ENCODE measurements around the gene ACOT8.

Gene ACOT8

DNA sequence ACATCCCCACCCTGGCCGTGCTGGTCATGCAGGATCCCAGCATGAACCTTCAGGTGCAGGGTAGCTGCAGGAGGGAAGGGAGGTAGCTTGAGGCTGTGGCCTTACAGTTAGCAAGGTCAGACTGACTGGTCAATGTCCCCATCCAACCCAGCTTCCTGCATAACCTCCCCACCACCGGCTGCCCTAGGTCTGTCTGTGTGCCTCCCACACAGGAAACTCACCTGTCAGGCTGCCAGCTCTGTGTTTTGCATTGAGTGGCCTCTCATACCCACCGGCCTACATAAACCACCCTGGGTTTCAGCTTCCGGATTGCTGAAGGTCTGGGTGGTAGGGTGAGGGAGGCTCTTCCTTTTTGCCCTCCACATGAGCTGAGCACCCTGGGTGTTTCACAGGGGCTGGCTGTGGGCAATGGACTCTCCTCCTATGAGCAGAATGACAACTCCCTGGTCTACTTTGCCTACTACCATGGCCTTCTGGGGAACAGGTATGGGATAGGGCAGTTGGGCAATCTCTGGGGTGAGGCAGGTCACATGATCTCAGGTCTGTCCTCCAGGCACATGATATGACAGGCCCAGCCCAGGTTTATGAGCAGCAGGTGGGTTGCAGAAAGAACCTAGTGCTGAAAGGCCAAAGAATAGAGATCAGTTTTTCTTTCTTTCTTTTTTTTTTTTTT is 35.8 kb upstream of the ACOT8 start:
- H3K27ac Mint-ChIP-seq, result peak overlapping the region; percentile 9 to 92

DNA sequence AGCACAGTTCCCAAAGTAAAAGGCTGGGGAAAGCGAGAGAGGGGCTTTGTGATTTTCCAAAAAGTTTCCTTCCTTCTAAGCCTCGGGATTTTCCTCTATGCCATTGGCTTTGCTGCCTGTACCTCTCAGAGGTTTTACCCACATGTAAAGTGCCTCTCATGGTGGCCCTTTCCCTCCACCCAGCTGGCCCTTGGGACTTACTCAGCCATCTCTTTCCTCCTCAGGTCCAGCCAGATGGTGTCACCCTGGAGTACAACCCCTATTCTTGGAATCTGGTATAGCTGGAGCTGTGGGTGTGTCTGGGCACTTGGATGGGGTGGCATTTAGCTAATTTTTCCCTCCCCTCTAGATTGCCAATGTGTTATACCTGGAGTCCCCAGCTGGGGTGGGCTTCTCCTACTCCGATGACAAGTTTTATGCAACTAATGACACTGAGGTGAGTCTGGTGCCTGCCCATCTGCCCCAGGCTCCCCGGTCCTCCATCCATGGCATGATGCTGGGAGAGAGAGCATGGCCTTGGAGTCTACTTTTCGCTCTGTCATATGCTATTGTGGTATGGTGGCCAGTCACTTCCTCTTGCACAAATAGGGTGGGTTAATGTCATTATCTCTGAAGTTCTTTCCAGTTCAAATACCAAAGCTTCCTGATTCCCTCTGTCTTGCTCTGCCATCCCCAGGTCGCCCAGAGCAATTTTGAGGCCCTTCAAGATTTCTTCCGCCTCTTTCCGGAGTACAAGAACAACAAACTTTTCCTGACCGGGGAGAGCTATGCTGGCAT is 35.0 kb upstream of the ACOT8 start:
- peaks cover 18 to 34% of the 10 kb centered on the region in 2 donors for H3K4me1 Mint-ChIP-seq (ENCODE audit: low read depth in 2 of 2)
- H3K27ac Mint-ChIP-seq, result peak overlapping the region; percentile 79 to 92
- DNase-seq (no peak), ATAC-seq (replicated peaks) (no peak)
- peaks cover 28% of the 10 kb centered on the region for H3K36me3 Mint-ChIP-seq (ENCODE audit: insufficient read depth)
- H3K4me3 Mint-ChIP-seq, result peak overlapping the region; percentile 92 to 94
- no peaks in the 10 kb centered on the region for H3K9me3 Mint-ChIP-seq
- no peaks in the 10 kb centered on the region for H3K27me3 Mint-ChIP-seq

More for the DNA sequence above, 35.8 kb upstream of the ACOT8 start:
- Mint-ChIP-seq H3K9me3 (no peaks in the 10 kb centered on the region), H3K4me1 (ENCODE audit: low read depth in 2 of 2) (peaks cover 18 to 34% of the 10 kb centered on the region in 2 donors), H3K4me3 (peak overlapping the region; percentile 92 to 94), H3K36me3 (ENCODE audit: insufficient read depth) (peaks cover 31% of the 10 kb centered on the region), H3K27me3 (no peaks in the 10 kb centered on the region)
- ATAC-seq (replicated peaks) (peak; percentile 61), DNase-seq (peak in 2 of 3 experiments; percentile 37 to 41)

DNA sequence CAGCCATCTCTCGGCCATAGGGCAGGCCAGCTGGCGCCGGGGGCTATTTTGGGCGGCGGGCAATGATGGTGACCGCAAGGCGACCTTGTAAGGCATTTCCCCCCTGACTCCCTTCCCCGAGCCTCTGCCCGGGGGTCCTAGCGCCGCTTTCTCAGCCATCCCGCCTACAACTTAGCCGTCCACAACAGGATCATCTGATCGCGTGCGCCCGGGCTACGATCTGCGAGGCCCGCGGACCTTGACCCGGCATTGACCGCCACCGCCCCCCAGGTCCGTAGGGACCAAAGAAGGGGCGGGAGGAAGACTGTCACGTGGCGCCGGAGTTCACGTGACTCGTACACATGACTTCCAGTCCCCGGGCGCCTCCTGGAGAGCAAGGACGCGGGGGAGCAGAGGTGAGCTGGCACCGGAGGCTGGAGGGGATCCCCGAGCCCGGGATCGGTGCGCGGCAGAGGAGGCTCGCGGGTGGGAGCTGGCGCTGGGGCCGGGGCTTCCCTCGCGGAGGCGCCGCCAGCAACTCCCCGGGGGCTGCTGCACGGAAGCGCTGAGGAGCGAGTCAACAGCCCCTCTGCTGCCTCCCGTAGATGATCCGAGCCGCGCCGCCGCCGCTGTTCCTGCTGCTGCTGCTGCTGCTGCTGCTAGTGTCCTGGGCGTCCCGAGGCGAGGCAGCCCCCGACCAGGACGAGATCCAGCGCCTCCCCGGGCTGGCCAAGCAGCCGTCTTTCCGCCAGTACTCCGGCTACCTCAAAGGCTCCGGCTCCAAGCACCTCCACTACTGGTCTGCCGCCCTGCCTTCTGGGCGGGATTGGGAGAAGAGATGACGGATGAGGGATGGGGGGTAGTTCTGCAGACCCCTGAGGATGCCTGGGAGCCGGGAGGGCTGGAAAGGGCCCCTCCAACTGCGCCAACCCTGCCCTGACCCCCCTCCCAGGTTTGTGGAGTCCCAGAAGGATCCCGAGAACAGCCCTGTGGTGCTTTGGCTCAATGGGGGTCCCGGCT is 34.1 kb upstream of the ACOT8 start, which contains the start of the genes CTSA and NEURL2:
Gene CTSA, plus strand, starts transcription at position 351 of the 999 bp plus-strand sequence. Its CDS starts 234 bp downstream, at position 585.
Gene NEURL2, minus strand, starts transcription at position 224 of the 999 bp plus-strand sequence. Its CDS starts 217 bp downstream, at position 7.
- ATAC-seq (replicated peaks) (peak; percentile 76), DNase-seq (peak; percentile 68 to 75 (median 70))
- H3K36me3 Mint-ChIP-seq (ENCODE audit: insufficient read depth), result peaks cover 28% of the 10 kb centered on the region
- H3K27ac Mint-ChIP-seq, result peak within 1 kb of the TSS; percentile 79 to 92
- H3K4me1 Mint-ChIP-seq (ENCODE audit: low read depth in 2 of 2), result peaks cover 18 to 34% of the 10 kb centered on the region in 2 donors
- H3K27me3 Mint-ChIP-seq, result no peaks in the 10 kb centered on the region
- no peaks in the 10 kb centered on the region for H3K9me3 Mint-ChIP-seq
- H3K4me3 Mint-ChIP-seq, result peak within 1 kb of the TSS; percentile 92 to 94

DNA sequence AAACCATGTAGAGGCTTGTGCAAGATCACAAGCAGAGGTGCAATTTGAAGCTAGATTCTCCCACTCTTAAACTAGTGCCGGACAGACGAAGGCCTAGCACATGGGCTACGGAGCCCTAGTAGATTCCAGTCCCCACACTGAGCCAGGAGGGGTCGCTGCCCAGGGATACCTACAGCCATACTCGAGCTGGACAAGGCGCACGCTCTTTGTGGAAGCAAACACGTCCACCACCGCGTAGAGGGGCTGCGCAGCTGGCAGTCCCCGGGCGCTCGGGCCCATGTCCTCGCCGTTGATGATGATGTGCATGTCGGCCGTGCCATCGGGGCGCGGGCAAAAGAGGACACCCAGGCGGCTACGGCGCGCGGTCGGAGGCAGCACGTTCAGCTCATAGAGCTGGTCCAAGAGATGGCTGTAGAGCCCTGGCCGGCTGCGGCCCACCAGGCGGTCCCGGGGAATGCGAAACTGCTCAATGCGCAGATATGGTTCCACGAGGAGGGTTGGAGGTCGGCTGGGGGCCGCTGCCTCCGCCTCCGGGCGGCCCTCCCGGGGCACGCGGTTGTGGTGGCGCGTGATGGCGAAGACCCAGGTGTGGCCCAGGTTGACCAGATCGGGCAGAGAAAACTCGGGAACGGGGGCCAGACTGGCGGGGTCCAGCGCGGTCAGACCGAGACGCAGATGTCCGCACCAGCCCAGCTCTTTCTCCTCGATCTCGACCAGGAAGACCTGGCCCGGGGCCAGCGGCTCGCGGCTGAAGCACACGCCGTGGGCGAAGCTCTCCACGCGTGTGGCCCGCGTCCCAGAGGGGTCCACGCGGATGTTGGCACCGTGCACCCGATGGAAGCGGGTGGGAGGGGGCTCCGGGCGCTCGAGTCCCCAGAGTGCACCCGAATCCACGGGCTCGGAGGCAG is 33.1 kb upstream of the ACOT8 start:
- Mint-ChIP-seq H3K9me3 (no peaks in the 10 kb centered on the region), H3K4me3 (peak overlapping the region; percentile 92 to 94), H3K27me3 (no peaks in the 10 kb centered on the region), H3K27ac (peak overlapping the region; percentile 79 to 92), H3K36me3 (ENCODE audit: insufficient read depth) (peaks cover 28% of the 10 kb centered on the region), H3K4me1 (ENCODE audit: low read depth in 2 of 2) (peaks cover 18 to 34% of the 10 kb centered on the region in 2 donors)
- ATAC-seq (replicated peaks) (no peak), DNase-seq (peak in 1 of 3 experiments; percentile 21)

DNA sequence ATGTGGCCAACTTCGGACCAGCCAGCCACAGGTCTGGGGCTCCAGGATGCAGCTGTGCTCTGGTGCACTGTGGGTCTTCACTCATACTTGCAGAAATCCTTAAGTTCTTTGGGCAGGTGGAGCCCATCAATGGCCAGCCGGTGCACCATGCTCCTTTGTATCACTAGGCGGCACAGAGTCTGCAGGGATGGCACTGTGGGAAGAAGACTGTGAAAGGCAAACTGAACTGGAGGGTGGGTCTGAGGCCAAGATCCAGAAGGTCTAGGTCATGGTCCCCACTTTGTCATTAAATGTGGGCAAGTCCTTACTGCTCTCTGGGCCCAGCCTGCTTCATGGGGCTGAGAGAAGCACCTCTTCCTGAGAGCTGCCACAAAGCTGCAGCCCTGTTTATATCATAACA is 31.5 kb upstream of the ACOT8 start:
- Mint-ChIP-seq H3K9me3 (no peaks in the 10 kb centered on the region), H3K36me3 (ENCODE audit: insufficient read depth) (peaks cover 32% of the 10 kb centered on the region), H3K27me3 (no peaks in the 10 kb centered on the region), H3K4me3 (no peak overlapping the region), H3K27ac (no peak overlapping the region), H3K4me1 (ENCODE audit: low read depth in 2 of 2) (peaks cover 21 to 31% of the 10 kb centered on the region in 2 donors)
- DNase-seq, result no peak
- ATAC-seq (replicated peaks), result no peak

DNA sequence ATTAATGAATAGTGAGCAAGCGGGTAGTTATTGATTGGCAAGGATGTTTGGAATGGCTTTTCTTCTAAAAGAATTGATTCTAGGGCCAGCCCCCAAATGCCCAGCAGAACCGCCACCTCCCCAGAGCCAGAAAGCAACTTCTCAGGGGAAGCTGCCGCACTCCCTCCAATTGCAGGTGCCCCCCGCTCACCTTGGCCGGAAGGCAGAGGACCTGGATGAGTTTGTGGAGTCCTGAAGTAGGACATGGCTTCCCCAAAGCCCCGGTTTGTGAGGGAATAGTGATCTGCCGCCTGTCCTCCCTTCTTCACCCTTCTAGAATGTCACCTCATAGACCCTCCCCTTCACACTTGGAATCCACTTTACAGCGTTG is 30.1 kb upstream of the ACOT8 start, which contains the start of gene SPATA25:
Gene SPATA25, minus strand, starts transcription at position 277 of the 370 bp plus-strand sequence. Its CDS starts 32 bp downstream, at position 245.
- H3K4me3 Mint-ChIP-seq, result no peak within 1 kb of the TSS
- ATAC-seq (replicated peaks) (no peak), DNase-seq (no peak)
- no peaks in the 10 kb centered on the region for H3K27me3 Mint-ChIP-seq
- H3K4me1 Mint-ChIP-seq (ENCODE audit: low read depth in 2 of 2), result peaks cover 23 to 26% of the 10 kb centered on the region in 2 donors
- peak within 1 kb of the TSS in 1 of 2 donors; percentile 35 for H3K27ac Mint-ChIP-seq
- H3K36me3 Mint-ChIP-seq (ENCODE audit: insufficient read depth), result peaks cover 26% of the 10 kb centered on the region
- H3K9me3 Mint-ChIP-seq, result no peaks in the 10 kb centered on the region

DNA sequence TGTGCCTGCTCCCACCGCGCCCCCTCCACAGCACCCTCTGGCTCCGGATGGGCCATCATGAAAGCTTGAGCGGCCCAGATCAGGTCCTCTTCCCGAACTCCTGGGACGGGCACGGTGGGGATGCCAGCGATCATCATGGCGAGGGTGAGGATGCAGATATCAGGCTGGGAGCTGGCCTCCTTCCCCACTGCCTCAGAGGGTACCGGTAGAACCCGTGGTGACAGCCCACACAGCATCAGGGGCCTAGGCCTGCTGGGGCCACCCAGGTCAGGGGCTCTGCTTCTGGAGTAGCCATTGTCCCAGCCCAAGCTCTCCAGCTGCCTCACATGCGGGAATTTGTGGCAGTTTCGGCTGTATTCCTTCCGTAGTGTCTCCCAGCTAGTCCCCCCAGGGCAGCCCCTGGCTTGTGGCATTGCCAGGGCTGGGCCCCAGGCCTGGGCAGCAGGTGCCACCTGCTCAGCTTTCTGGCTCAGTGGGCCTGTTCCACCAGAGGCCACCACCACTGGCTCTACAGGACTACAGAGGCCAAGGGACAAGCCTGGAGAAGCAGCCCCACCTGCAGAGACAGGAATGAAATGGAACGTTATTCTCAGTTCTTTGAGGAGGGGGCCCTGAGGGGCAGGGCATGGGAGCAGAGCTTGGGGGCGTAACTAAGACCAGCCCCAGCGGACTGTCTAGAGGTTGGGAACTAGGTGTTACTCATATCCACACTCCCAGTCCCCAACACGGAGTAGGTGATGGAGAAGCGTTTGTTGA is 29.6 kb upstream of the ACOT8 start:
- no peak overlapping the region for H3K4me3 Mint-ChIP-seq
- H3K27me3 Mint-ChIP-seq, result no peaks in the 10 kb centered on the region
- ATAC-seq (replicated peaks) (no peak), DNase-seq (no peak)
- H3K9me3 Mint-ChIP-seq, result no peaks in the 10 kb centered on the region
- H3K4me1 Mint-ChIP-seq (ENCODE audit: low read depth in 2 of 2), result peaks cover 22 to 25% of the 10 kb centered on the region in 2 donors
- H3K36me3 Mint-ChIP-seq (ENCODE audit: insufficient read depth), result peaks cover 21% of the 10 kb centered on the region
- H3K27ac Mint-ChIP-seq, result peak overlapping the region in 1 of 2 donors; percentile 35

DNA sequence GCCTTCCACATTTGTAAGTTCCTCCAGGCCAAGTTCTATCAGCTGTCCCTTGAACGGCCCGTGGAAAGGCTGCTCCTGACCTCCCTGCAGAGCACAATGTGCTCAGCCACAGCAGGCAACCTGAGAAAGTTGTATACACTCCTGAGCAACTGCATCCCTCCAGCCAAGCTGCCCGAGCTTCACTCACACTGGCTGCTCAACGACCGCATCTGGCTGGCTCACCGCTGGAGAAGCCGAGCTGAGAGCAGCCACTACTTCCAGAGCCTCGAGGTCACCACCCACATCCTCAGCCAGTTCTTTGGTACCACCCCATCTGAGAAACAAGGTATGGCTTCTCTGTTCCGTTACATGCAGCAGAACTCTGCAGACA is 25.9 kb upstream of the ACOT8 start:
- Mint-ChIP-seq H3K36me3 (ENCODE audit: insufficient read depth) (peaks cover 13% of the 10 kb centered on the region), H3K4me3 (no peak overlapping the region), H3K27ac (peak overlapping the region in 1 of 2 donors; percentile 93), H3K27me3 (no peaks in the 10 kb centered on the region), H3K4me1 (ENCODE audit: low read depth in 2 of 2) (peaks cover 22 to 27% of the 10 kb centered on the region in 2 donors), H3K9me3 (no peaks in the 10 kb centered on the region)
- DNase-seq (no peak), ATAC-seq (replicated peaks) (no peak)

DNA sequence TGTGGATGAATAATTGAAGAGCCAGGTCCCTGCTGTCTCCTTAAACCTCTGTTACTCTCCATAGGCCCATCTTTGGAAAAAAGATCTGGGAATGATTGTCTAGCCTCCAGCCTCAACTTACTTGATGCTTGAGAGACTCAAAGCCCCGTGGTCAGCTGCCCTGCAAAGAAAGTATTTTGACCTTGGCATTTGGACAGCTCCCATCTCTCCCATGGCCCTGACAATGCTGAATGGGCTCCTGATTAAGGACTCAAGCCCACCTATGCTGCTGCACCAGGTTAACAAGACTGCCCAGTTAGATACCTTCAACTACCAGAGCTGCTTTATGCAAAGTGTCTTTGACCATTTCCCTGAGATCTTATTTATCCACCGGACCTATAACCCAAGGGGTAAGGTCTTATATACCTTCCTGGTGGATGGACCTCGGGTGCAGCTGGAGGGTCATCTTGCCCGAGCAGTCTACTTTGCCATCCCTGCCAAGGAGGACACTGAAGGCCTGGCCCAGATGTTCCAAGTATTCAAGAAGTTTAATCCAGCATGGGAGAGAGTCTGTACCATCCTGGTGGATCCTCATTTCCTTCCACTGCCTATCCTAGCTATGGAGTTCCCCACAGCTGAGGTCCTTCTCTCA is 25.4 kb upstream of the ACOT8 start:
- peaks cover 22 to 27% of the 10 kb centered on the region in 2 donors for H3K4me1 Mint-ChIP-seq (ENCODE audit: low read depth in 2 of 2)
- peak overlapping the region in 1 of 2 donors; percentile 5 for H3K4me3 Mint-ChIP-seq
- H3K9me3 Mint-ChIP-seq, result no peaks in the 10 kb centered on the region
- peak overlapping the region; percentile 90 to 93 for H3K27ac Mint-ChIP-seq
- DNase-seq (no peak), ATAC-seq (replicated peaks) (no peak)
- peaks cover 13% of the 10 kb centered on the region for H3K36me3 Mint-ChIP-seq (ENCODE audit: insufficient read depth)
- no peaks in the 10 kb centered on the region for H3K27me3 Mint-ChIP-seq

DNA sequence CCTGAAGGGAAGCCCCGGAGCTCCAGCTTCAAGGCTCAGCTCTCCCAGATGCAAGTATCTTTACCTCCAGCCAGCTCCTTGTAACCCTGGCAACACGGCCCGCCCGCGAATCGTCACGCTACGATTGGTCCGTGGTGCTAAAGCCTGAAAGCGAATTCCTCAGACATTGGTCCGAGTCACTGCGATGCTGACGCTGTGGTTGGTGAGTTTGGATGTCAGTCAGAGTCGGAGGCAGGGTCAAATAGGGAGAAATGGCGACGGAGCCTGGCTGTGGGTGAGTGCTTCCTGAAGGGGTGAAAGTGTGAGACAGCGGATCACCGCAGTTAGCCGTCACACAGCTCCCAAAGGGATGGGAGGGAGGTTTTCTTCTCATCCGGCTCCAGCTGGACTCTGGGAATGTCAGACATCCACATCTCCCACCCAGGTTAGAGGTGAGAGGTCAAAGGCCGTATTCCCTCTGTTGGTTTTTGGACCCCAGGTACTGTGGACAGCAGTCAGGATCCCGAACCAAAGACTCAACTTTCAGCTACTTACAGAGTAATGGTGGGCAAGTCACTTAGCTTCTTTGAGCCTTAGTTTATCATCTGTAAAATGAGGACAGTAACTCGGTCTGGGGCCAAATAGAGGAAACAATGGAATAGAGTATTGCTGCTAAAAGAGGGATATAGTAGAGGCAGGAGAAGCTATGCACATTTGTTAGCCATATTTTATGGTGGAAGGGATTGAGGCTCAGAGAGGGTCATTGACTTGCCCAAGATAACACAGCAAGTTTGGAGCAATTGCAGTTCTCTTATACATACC is 24.0 kb upstream of the ACOT8 start, which contains the start of gene ZSWIM1:
Gene ZSWIM1, plus strand, starts transcription at position 240 of the 801 bp plus-strand sequence. CDS start 1,366 bp downstream, outside the sequence.
- H3K27ac Mint-ChIP-seq, result peak within 1 kb of the TSS; percentile 90 to 93
- H3K36me3 Mint-ChIP-seq (ENCODE audit: insufficient read depth), result peaks cover 13% of the 10 kb centered on the region
- H3K4me1 Mint-ChIP-seq (ENCODE audit: low read depth in 2 of 2), result peaks cover 22 to 27% of the 10 kb centered on the region in 2 donors
- no peaks in the 10 kb centered on the region for H3K27me3 Mint-ChIP-seq
- H3K9me3 Mint-ChIP-seq, result no peaks in the 10 kb centered on the region
- peak; percentile 98 to 99 (median 99) for DNase-seq
- ATAC-seq (replicated peaks), result peak; percentile 96
- H3K4me3 Mint-ChIP-seq, result peak within 1 kb of the TSS; percentile 73 to 75
